ENCODE results near the gene ARHGEF38.
"Not testable (repeated sequence)": the region's sequence is repeated elsewhere in the genome, so short reads cannot be mapped to it uniquely, and the experiment has no call there.

ARHGEF38 gene

GRCh38 chr4:105714932-105715331 is 162.5 kb downstream of the ARHGEF38 start:
- no peak for DNase-seq

- no peak for DNase-seq
Measured at GRCh38 chr4:105715692-105716278, 163.4 kb downstream of the ARHGEF38 start.

- no peak for DNase-seq
Measured at GRCh38 chr4:105719204-105719603, 166.8 kb downstream of the ARHGEF38 start.

GRCh38 chr4:105725623-105726022 is 173.2 kb downstream of the ARHGEF38 start:
- no peak for DNase-seq

- not testable (repeated sequence) for DNase-seq
Measured at GRCh38 chr4:105729895-105730294, 177.5 kb downstream of the ARHGEF38 start.
